Esophagus squamous epithelium (tissue), 5 donors: Measurements from ENCODE around the gene USP37. TPM values are rescaled to one million over a fixed set of nuclear protein-coding genes. Genes with fewer than 3 reads are reported as not detected.

Experiments
- DNase-seq: peaks from one replicate; lab custom pipeline; 2025; lab: John Stamatoyannopoulos, UW
- H3K27ac ChIP-seq, 4 donors: fragments of 200-600 bp; sonication (generic); one replicate each; pipeline ENCODE4 v1.5.1; 2016 to 2019; ENCODE audit warnings: mild to moderate bottlenecking in 1 of 4
- H3K27me3 ChIP-seq, 4 donors: fragments of 200-600 bp; sonication (generic); 1 replicate in 3 of 4; 2 replicates in 1 of 4; pipeline versions ENCODE4 v1.5.1 to v1.6.0; 2017 to 2021; ENCODE audit warnings: antibody characterized with exemption in 1 of 4
- H3K36me3 ChIP-seq, 3 donors: fragments of 200-600 bp; sonication (generic); one replicate each; pipeline ENCODE4 v1.5.1; 2016 to 2019
- H3K4me1 ChIP-seq, 3 donors: fragments of 200-600 bp; sonication (generic); one replicate each; pipeline ENCODE4 v1.5.1; 2017 to 2019
- H3K4me3 ChIP-seq, 4 donors: fragments of 200-600 bp; sonication (generic); 1 replicate in 3 of 4; 2 replicates in 1 of 4; pipeline ENCODE4 v1.5.1; 2016 to 2019; ENCODE audit warnings: mild to moderate bottlenecking in 2 of 4, moderate library complexity in 1 of 4
- H3K9me3 ChIP-seq, 3 donors: fragments of 200-600 bp; sonication (generic); one replicate each; pipeline ENCODE4 v1.5.1; 2016 to 2019
- CTCF ChIP-seq, 6 experiments: fragments of 450-650 bp in 4 of 6; fragments of 200-600 bp in 2 of 6; sonication (generic) in 2 of 6; IDR thresholded peaks; one replicate each; pipeline ENCODE4 v1.5.1; 2016 to 2019; ENCODE audit warnings: antibody characterized with exemption in 6 of 6, mild to moderate bottlenecking in 4 of 6, moderate library complexity in 4 of 6
- POLR2A ChIP-seq, 4 donors: fragments of 450-650 bp; IDR thresholded peaks; one replicate each; pipeline ENCODE4 v1.6.1; 2017; ENCODE audit warnings: antibody characterized with exemption in 4 of 4, mild to moderate bottlenecking in 4 of 4, moderate library complexity in 3 of 4
- WGBS, 2 donors: methylation state at CpG; one replicate each; pipeline ENCODE4 v1.1.5; 2018; 5-methylcytosine and 5-hydroxymethylcytosine counted together
- intact Hi-C: fragments of 100-400 bp; cut with DNase I; formaldehyde crosslinking; loops from one replicate; pipeline ENCODE4 v1.15.0; 2022
- total RNA-seq, 4 donors: library from RNA; depleted of rRNA; stranded (reverse); fragments of >200 nt; gene quantifications; one replicate each; pipeline ENCODE4 v1.1.0, GENCODE V29; 2016
- donor health status: DM: yes; HTN: yes; CAD: no.

Gene USP37
- total RNA-seq, 4 donors from 2014 or later, result 6.0 to 10.9 (median 7.8) TPM

DNA sequence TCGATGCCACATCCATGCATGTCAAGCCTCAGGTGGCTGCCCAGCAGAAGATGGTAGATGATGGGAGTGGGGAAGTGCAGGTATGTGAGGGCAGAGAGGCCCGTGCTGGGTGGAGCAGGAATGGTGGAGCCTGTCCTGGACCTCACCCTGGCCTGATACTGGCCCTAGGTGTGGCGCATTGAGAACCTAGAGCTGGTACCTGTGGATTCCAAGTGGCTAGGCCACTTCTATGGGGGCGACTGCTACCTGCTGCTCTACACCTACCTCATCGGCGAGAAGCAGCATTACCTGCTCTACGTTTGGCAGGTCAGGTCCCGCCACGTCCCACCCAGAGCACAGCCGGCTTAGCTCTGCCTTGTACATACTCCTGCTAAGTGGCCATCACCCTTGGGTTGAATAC, 136.3 kb downstream of the USP37 start:
- Histone ChIP-seq H3K27me3 (no peaks in the 10 kb centered on the region), H3K9me3 (no peaks in the 10 kb centered on the region), H3K4me1 (no peaks in the 10 kb centered on the region), H3K4me3 (no peak overlapping the region), H3K36me3 (no peaks in the 10 kb centered on the region), H3K27ac (no peak overlapping the region)
- intact Hi-C loops, result no loop called here
- DNase-seq, result no peak
- TF ChIP-seq CTCF (IDR thresholded peaks at IDR 0.05), result no peak
- no peak for TF ChIP-seq POLR2A (IDR thresholded peaks at IDR 0.05)
- WGBS, 2 donors, result 75 to 93% methylated on average over 9 of the region's 10 CpGs

GRCh38 chr2:218430721-218431120, 137.4 kb downstream of the USP37 start:
- H3K9me3 ChIP-seq, result no peaks in the 10 kb centered on the region
- TF ChIP-seq CTCF (IDR thresholded peaks at IDR 0.05) (no peak), POLR2A (IDR thresholded peaks at IDR 0.05) (no peak)
- no peaks in the 10 kb centered on the region for H3K4me1 ChIP-seq
- 84 to 92% methylated on average over 9 of the region's 11 CpGs for WGBS, 2 donors
- no peaks in the 10 kb centered on the region for H3K36me3 ChIP-seq
- intact Hi-C loops, result no loop called here
- H3K4me3 ChIP-seq, result no peak overlapping the region
- H3K27me3 ChIP-seq, result no peaks in the 10 kb centered on the region
- H3K27ac ChIP-seq, result no peak overlapping the region
- DNase-seq, result no peak

GRCh38 chr2:218429911-218430692, 138.0 kb downstream of the USP37 start:
- TF ChIP-seq CTCF (IDR thresholded peaks at IDR 0.05), result no peak
- no peak for TF ChIP-seq POLR2A (IDR thresholded peaks at IDR 0.05)

GRCh38 chr2:218428846-218429558, 139.1 kb downstream of the USP37 start:
- Histone ChIP-seq H3K4me1 (no peaks in the 10 kb centered on the region), H3K27me3 (no peaks in the 10 kb centered on the region), H3K36me3 (no peaks in the 10 kb centered on the region), H3K27ac (no peak overlapping the region), H3K4me3 (no peak overlapping the region), H3K9me3 (no peaks in the 10 kb centered on the region)
- DNase-seq, result no peak
- WGBS, 2 donors, result 86 to 90% methylated on average over 8 to 12 of the region's 24 CpGs
- intact Hi-C loops, result no loop called here
- no peak for TF ChIP-seq CTCF (IDR thresholded peaks at IDR 0.05)
- no peak for TF ChIP-seq POLR2A (IDR thresholded peaks at IDR 0.05)

More at GRCh38 chr2:218429911-218430692, 138.0 kb downstream of the USP37 start:
- Histone ChIP-seq H3K27ac (no peak overlapping the region), H3K4me3 (no peak overlapping the region), H3K9me3 (no peaks in the 10 kb centered on the region), H3K36me3 (no peaks in the 10 kb centered on the region), H3K27me3 (no peaks in the 10 kb centered on the region), H3K4me1 (no peaks in the 10 kb centered on the region)
- DNase-seq, result no peak
- 66 to 71% methylated on average over 6 to 9 of the region's 9 CpGs for WGBS, 2 donors
- intact Hi-C loops, result no loop called here

DNA sequence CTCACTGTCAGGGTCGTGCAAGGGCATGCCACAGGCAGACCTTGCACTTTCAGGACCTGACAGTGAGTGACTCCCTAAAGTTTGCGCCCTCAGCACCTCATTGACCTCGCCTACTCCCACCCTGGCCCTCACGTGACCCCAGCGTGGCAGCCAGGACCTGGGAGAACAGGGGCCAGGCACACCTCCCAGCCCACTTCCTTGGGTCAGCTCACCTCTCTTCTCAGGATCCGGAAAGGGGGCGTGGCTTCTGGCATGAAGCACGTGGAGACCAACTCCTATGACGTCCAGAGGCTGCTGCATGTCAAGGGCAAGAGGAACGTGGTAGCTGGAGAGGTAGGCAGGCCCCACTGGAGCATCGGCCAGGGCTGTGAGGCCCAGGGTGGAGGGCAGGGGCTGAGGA, 140.4 kb downstream of the USP37 start:
- no peak for TF ChIP-seq CTCF (IDR thresholded peaks at IDR 0.05)
- TF ChIP-seq POLR2A (IDR thresholded peaks at IDR 0.05), result no peak
- intact Hi-C loops, result no loop called here
- H3K27me3 ChIP-seq, result no peaks in the 10 kb centered on the region
- no peak for DNase-seq
- no peaks in the 10 kb centered on the region for H3K9me3 ChIP-seq
- H3K27ac ChIP-seq, result no peak overlapping the region
- no peaks in the 10 kb centered on the region for H3K36me3 ChIP-seq
- H3K4me1 ChIP-seq, result no peaks in the 10 kb centered on the region
- 67% methylated on average over 7 of the region's 11 CpGs; no CpG with 5 or more reads in 1 of the 2 donors for WGBS, 2 donors
- H3K4me3 ChIP-seq, result no peak overlapping the region
